H1 (cell line): Measurements from ENCODE around the gene RBM26. TPM values are rescaled to one million over a fixed set of nuclear protein-coding genes. Genes with fewer than 3 reads are reported as not detected.

Source experiments
- CTCF ChIA-PET: fragments of 300-600 bp; sonication (Branson Sonifier 250); formaldehyde crosslinking; loops from one replicate; lab custom pipeline; 2021; ENCODE audit not compliant: partially characterized antibody; lab: Charles Lee
- POLR2A ChIA-PET: fragments of 300-600 bp; sonication (Branson Sonifier 250); formaldehyde crosslinking; loops from one replicate; lab custom pipeline; 2021; ENCODE audit warnings: inconsistent platforms; ENCODE audit not compliant: partially characterized antibody; lab: Charles Lee
- DNase-seq, 2 experiments: peaks; one replicate each; pipeline versions ENCODE4 v3.0.0 to v3.0.0-alpha.2; 2010 to 2022; ENCODE audit warnings: low spot score in 2 of 2, low read depth in 1 of 2, mixed read lengths in 1 of 2
- FAIRE-seq: peaks from 2 replicates; lab custom pipeline; 2011; peaks lifted over from hg19 to GRCh38; lab: Jason Lieb, UNC
- H2AFZ ChIP-seq: 2 replicates; pipeline ENCODE4 v1.8.1; 2012; ENCODE audit warnings: low read length, inconsistent platforms
- H2AK5ac ChIP-seq: 2 replicates; pipeline ENCODE4 v1.6.1; 2013; ENCODE audit warnings: low read depth, low read length
- H2BK120ac ChIP-seq: replicated peaks from 2 replicates; pipeline ENCODE3; 2013; ENCODE audit warnings: low read depth, low read length, inconsistent platforms
- H2BK12ac ChIP-seq: 2 replicates; pipeline ENCODE4 v1.6.1; 2013; ENCODE audit warnings: low read depth, low read length
- H2BK15ac ChIP-seq: 2 replicates; pipeline ENCODE4 v1.6.1; 2013; ENCODE audit warnings: low read length
- H2BK20ac ChIP-seq: 2 replicates; pipeline ENCODE4 v1.6.1; 2013; ENCODE audit warnings: low read length
- H2BK5ac ChIP-seq: 2 replicates; pipeline ENCODE4 v1.6.1; 2013; ENCODE audit warnings: low read depth, low read length
- H3K14ac ChIP-seq: 2 replicates; pipeline ENCODE4 v1.6.1; 2013; ENCODE audit warnings: inconsistent platforms; ENCODE audit not compliant: insufficient read length
- H3K18ac ChIP-seq: 2 replicates; pipeline ENCODE4 v1.6.1; 2013; ENCODE audit warnings: low read length; ENCODE audit errors: extremely low read depth
- H3K23ac ChIP-seq: 2 replicates; pipeline ENCODE4 v1.6.1; 2013; ENCODE audit warnings: inconsistent platforms; ENCODE audit not compliant: insufficient read length
- H3K23me2 ChIP-seq: 2 replicates; pipeline ENCODE4 v1.6.1; 2013; ENCODE audit warnings: low read depth, low read length
- H3K27ac ChIP-seq: 2 replicates; pipeline ENCODE4 v1.6.1; 2011; ENCODE audit warnings: low read depth, low read length, inconsistent platforms
- H3K27me3 ChIP-seq, 4 experiments: replicated peaks in 1 of 4; 1 replicate in 1 of 4; 2 replicates in 3 of 4; pipeline versions ENCODE4 v1.6.1 to v1.8.1; 2011 to 2013; ENCODE audit warnings: low read length in 3 of 4, mild to moderate bottlenecking in 3 of 4, inconsistent platforms in 2 of 4, mixed read lengths in 2 of 4, moderate library complexity in 1 of 4; ENCODE audit not compliant: control insufficient read depth in 3 of 4, insufficient read depth in 3 of 4; ENCODE audit errors: extremely low read depth in 1 of 4
- H3K36me3 ChIP-seq, 4 experiments: 2 replicates each; pipeline versions ENCODE4 v1.6.1 to v1.8.1; 2011 to 2013; ENCODE audit warnings: mild to moderate bottlenecking in 4 of 4, low read length in 3 of 4, moderate library complexity in 2 of 4, control low read depth in 1 of 4, inconsistent platforms in 1 of 4; ENCODE audit not compliant: insufficient read depth in 4 of 4, control insufficient read depth in 2 of 4
- H3K4ac ChIP-seq: replicated peaks from 2 replicates; pipeline ENCODE3; 2013; ENCODE audit warnings: low read length, low read depth, mixed read lengths, inconsistent platforms; ENCODE audit not compliant: insufficient read length
- H3K4me1 ChIP-seq, 4 experiments: replicated peaks in 1 of 4; 1 replicate in 1 of 4; 2 replicates in 3 of 4; pipeline versions ENCODE4 v1.6.1 to v1.8.1; 2011 to 2013; ENCODE audit warnings: low read length in 3 of 4, inconsistent platforms in 2 of 4, mixed read lengths in 1 of 4; ENCODE audit not compliant: insufficient read depth in 4 of 4, control insufficient read depth in 3 of 4
- H3K4me2 ChIP-seq, 2 experiments: 2 replicates each; pipeline versions ENCODE4 v1.6.1 to v1.8.1; 2011 to 2013; ENCODE audit warnings: low read depth in 2 of 2, low read length in 2 of 2, control low read depth in 1 of 2, inconsistent platforms in 1 of 2, mild to moderate bottlenecking in 1 of 2; ENCODE audit not compliant: insufficient read depth in 1 of 2
- H3K4me3 ChIP-seq, 4 experiments: fragments of 200-600, 300-600 bp in 1 of 4; sonication (generic), shearing (Covaris generic), sonication (Bioruptor Twin) in 1 of 4; 2 replicates each; pipeline versions ENCODE4 v1.5.1 to v1.8.1; 2011 to 2016; ENCODE audit warnings: low read length in 4 of 4, low read depth in 3 of 4, control low read depth in 2 of 4, inconsistent platforms in 2 of 4, mild to moderate bottlenecking in 2 of 4, mixed read lengths in 1 of 4, moderate library complexity in 1 of 4; ENCODE audit not compliant: insufficient read depth in 2 of 4; ENCODE audit errors: extremely low read depth in 1 of 4
- H3K56ac ChIP-seq: replicated peaks from 2 replicates; pipeline ENCODE3; 2013; ENCODE audit warnings: low read depth, mild to moderate bottlenecking, mixed read lengths, low read length, inconsistent platforms; ENCODE audit not compliant: insufficient read length
- H3K79me1 ChIP-seq: 2 replicates; pipeline ENCODE4 v1.6.1; 2013; ENCODE audit warnings: low read depth, low read length, control low read depth
- H3K79me2 ChIP-seq, 2 experiments: 2 replicates each; pipeline versions ENCODE4 v1.6.1 to v1.8.1; 2012 to 2013; ENCODE audit warnings: low read length in 2 of 2, mild to moderate bottlenecking in 2 of 2, inconsistent platforms in 1 of 2; ENCODE audit not compliant: insufficient read depth in 2 of 2, control insufficient read depth in 1 of 2
- H3K9ac ChIP-seq, 4 experiments: replicated peaks in 1 of 4; 1 replicate in 1 of 4; 2 replicates in 3 of 4; pipeline versions ENCODE4 v1.6.1 to v1.8.1; 2011 to 2013; ENCODE audit warnings: low read depth in 3 of 4, low read length in 3 of 4, control low read depth in 2 of 4, mild to moderate bottlenecking in 2 of 4, moderate library complexity in 2 of 4, inconsistent platforms in 1 of 4; ENCODE audit errors: extremely low read depth in 1 of 4
- H3K9me3 ChIP-seq, 2 experiments: 2 replicates each; pipeline versions ENCODE4 v1.6.1 to v1.8.1; 2012 to 2013; ENCODE audit warnings: mild to moderate bottlenecking in 2 of 2, moderate library complexity in 2 of 2, control low read depth in 1 of 2, inconsistent platforms in 1 of 2, low read depth in 1 of 2, low read length in 1 of 2, mixed read lengths in 1 of 2; ENCODE audit not compliant: insufficient read depth in 2 of 2
- H4K20me1 ChIP-seq, 2 experiments: replicated peaks in 1 of 2; 2 replicates each; pipeline versions ENCODE3 to v1.8.1; 2011 to 2013; ENCODE audit warnings: inconsistent platforms in 2 of 2, low read length in 2 of 2, mild to moderate bottlenecking in 1 of 2; ENCODE audit not compliant: insufficient read depth in 2 of 2, control insufficient read depth in 1 of 2
- H4K5ac ChIP-seq: 2 replicates; pipeline ENCODE4 v1.6.1; 2013; ENCODE audit warnings: low read length, low read depth, mixed read lengths, inconsistent platforms; ENCODE audit not compliant: insufficient read length
- H4K8ac ChIP-seq: 2 replicates; pipeline ENCODE4 v1.8.0; 2013; ENCODE audit warnings: mild to moderate bottlenecking, moderate library complexity, low read length, inconsistent platforms; ENCODE audit not compliant: insufficient read depth; ENCODE audit errors: extremely low read depth
- H4K91ac ChIP-seq: replicated peaks from 2 replicates; pipeline ENCODE3; 2013; ENCODE audit warnings: low read length, mixed read lengths, inconsistent platforms; ENCODE audit not compliant: insufficient read length
- BRCA1 ChIP-seq: IDR thresholded peaks from 2 replicates; pipeline ENCODE4 v1.6.1; 2012; ENCODE audit warnings: low read depth, low read length, improper control_type of control experiment
- KDM4A ChIP-seq: IDR thresholded peaks from one replicate; pipeline ENCODE4 v1.7.1; 2012; ENCODE audit warnings: low read depth, mild to moderate bottlenecking, moderate library complexity, low read length, inconsistent platforms; ENCODE audit not compliant: severe bottlenecking
- KDM5A ChIP-seq: fragments of 200-600 bp; IDR thresholded peaks from 2 replicates; pipeline ENCODE4 v1.7.1; 2012; ENCODE audit warnings: mild to moderate bottlenecking, low read length, inconsistent platforms, mixed read lengths
- PHF8 ChIP-seq: fragments of 200-600 bp; sonication (generic); conservative IDR thresholded peaks from 2 replicates; pipeline ENCODE4 v1.7.1; 2012; ENCODE audit warnings: low read depth, mild to moderate bottlenecking, inconsistent platforms, low read length, moderate library complexity
- POLR2A ChIP-seq, 2 experiments: IDR thresholded peaks; 1 replicate in 1 of 2; 2 replicates in 1 of 2; pipeline ENCODE4 v1.6.1; 2011; ENCODE audit warnings: low read depth in 2 of 2, low read length in 2 of 2, mild to moderate bottlenecking in 2 of 2; ENCODE audit errors: control extremely low read depth in 1 of 2
- POU5F1 ChIP-seq: IDR thresholded peaks from 2 replicates; pipeline ENCODE4 v1.6.1; 2011; ENCODE audit warnings: low read depth, mild to moderate bottlenecking, low read length, moderate library complexity
- RNF2 ChIP-seq: fragments of 200-900, 300-1000 bp; sonication (generic); IDR thresholded peaks from 2 replicates; pipeline ENCODE4 v1.7.1; 2016; ENCODE audit warnings: borderline replicate concordance, low read depth, mild to moderate bottlenecking, antibody characterized with exemption, low read length; ENCODE audit not compliant: poor library complexity, severe bottlenecking; ENCODE audit errors: missing control alignments
- SIRT6 ChIP-seq: IDR thresholded peaks from one replicate; pipeline ENCODE4 v1.7.1; 2012; ENCODE audit warnings: low read length, inconsistent platforms
- SP2 ChIP-seq: IDR thresholded peaks from 2 replicates; pipeline ENCODE4 v1.6.1; 2012; ENCODE audit warnings: mild to moderate bottlenecking, low read length, inconsistent platforms
- SP4 ChIP-seq: IDR thresholded peaks from 2 replicates; pipeline ENCODE4 v1.6.1; 2012; ENCODE audit warnings: low read length, inconsistent platforms
- SUZ12 ChIP-seq: fragments of 200-600 bp; sonication (generic); IDR thresholded peaks from 2 replicates; pipeline ENCODE4 v1.6.1; 2012; ENCODE audit warnings: mild to moderate bottlenecking, inconsistent platforms, low read length, moderate library complexity, mixed read lengths
- TAF1 ChIP-seq: IDR thresholded peaks from 2 replicates; pipeline ENCODE4 v1.6.1; 2011; ENCODE audit warnings: mild to moderate bottlenecking, low read depth, low read length
- TAF7 ChIP-seq: optimal IDR thresholded peaks from 2 replicates; pipeline ENCODE3; 2011; ENCODE audit warnings: low read depth, mild to moderate bottlenecking, inconsistent platforms, low read length, moderate library complexity, borderline replicate concordance
- polyA plus RNA-seq, 7 experiments: library from polyadenylated mRNA; depleted of rRNA in 3 of 7; stranded (reverse) in 5 of 7; unstranded in 2 of 7; fragments of >200 nt in 5 of 7; fragments of 200-250 nt in 2 of 7; gene quantifications; 1 replicate in 5 of 7; 2 replicates in 1 of 7; 4 replicates in 1 of 7; pipeline versions ENCODE4 v1.2.1 to v1.2.3, GENCODE V29; 2011 to 2013; ENCODE audit warnings: missing spikeins in 2 of 7, mixed read lengths in 2 of 7
- total RNA-seq: library from RNA; stranded (reverse); fragmentation: NEBNext Ultra II Directional; extraction: Animal tissue kit (Norgen Biotek cat#: 25700); gene quantifications from 2 replicates; pipeline ENCODE4 v1.2.1, GENCODE V29; 2021
- TF ChIP-seq, protein P1 (sequence below): IDR thresholded peaks from 2 replicates; pipeline ENCODE4 v1.6.1; 2012; ENCODE audit warnings: inconsistent platforms
- TF ChIP-seq, protein P2 (sequence below): IDR thresholded peaks from 2 replicates; pipeline ENCODE4 v1.6.1; 2011; ENCODE audit warnings: low read depth, mild to moderate bottlenecking, low read length; ENCODE audit not compliant: insufficient read depth

The RBM26 gene
- total and polyA plus RNA-seq, 2 of the 8 experiments (the other 6 are each of a cell fraction or from before 2014, with no cell fraction given): 20.3 to 65.5 TPM

DNA sequence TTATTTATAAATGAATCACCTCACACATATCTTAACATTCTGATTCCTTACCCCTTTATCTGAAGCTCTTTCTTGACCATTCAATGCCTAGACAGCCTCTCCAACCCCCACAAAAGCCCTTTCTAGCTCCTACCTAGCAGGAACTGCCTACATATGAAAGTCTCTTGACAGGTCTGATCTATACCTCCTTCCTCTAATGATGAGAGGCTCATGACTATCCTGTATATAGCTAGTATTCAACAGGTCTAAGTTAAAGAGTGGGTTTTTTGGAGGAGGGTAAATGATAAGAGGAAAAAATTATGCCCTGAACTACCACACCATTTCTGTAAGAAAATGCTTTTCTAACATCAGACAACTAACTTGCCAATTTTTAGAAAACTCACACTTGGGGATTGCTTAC lies 47.0 kb downstream of the RBM26 start:
- Histone ChIP-seq H2BK5ac (no peak overlapping the region), H3K27ac (no peak overlapping the region), H3K23me2 (no peaks in the 10 kb centered on the region; the same call in 1 of the 2 replicates), H3K79me2 (peaks cover 0 to 5% of the 10 kb centered on the region in 2 experiments; a peak in 1 of 4 replicates), H3K27me3 (no peaks in the 10 kb centered on the region), H4K5ac (no peak overlapping the region), H3K56ac (no peak overlapping the region), H4K91ac (no peak overlapping the region), H3K4me1 (no peaks in the 10 kb centered on the region), H2AK5ac (no peak overlapping the region), H2BK15ac (no peak overlapping the region), H4K20me1 (peaks cover 1 to 2% of the 10 kb centered on the region in 2 experiments), H3K79me1 (no peaks in the 10 kb centered on the region), H3K9ac (no peak overlapping the region), H3K18ac (no peak overlapping the region), H3K23ac (no peak overlapping the region), H4K8ac (no peak overlapping the region), H3K4me3 (no peak overlapping the region), H3K9me3 (no peaks in the 10 kb centered on the region), H3K4me2 (no peak overlapping the region), H2BK20ac (no peak overlapping the region), H3K14ac (no peak overlapping the region), H3K36me3 (peaks cover 1 to 75% (median 24%) of the 10 kb centered on the region in 4 experiments; a peak in 6 of 8 replicates), H2AFZ (no peak overlapping the region), H3K4ac (no peak overlapping the region), H2BK12ac (no peak overlapping the region), H2BK120ac (no peak overlapping the region)
- DNase-seq (no peak), FAIRE-seq (no peak)
- CTCF ChIA-PET: interaction anchor here (0.5 to 1.3 kb wide), 3 partner anchors 13 to 152 kb away, joined by 3 to 4 read pairs (median 3); no protein-coding TSS in a partner anchor
- POLR2A ChIA-PET: no interaction called here
- no peak for TF ChIP-seq POU5F1
- TF ChIP-seq POLR2A (IDR thresholded peaks at IDR 0.05; ENCODE audit: control extremely low read depth in 1 of 2, low read depth in 2 of 2, low read length in 2 of 2): no peak
- no peak for TF ChIP-seq PHF8
- no peak for TF ChIP-seq SP2
- TF ChIP-seq RNF2: no peak
- TF ChIP-seq KDM5A: no peak
- no peak for TF ChIP-seq TAF7
- no peak for TF ChIP-seq BRCA1
- no peak for TF ChIP-seq SIRT6
- TF ChIP-seq TAF1: no peak
- TF ChIP-seq SUZ12: no peak
- TF ChIP-seq KDM4A: no peak
- TF ChIP-seq, protein P1, sequence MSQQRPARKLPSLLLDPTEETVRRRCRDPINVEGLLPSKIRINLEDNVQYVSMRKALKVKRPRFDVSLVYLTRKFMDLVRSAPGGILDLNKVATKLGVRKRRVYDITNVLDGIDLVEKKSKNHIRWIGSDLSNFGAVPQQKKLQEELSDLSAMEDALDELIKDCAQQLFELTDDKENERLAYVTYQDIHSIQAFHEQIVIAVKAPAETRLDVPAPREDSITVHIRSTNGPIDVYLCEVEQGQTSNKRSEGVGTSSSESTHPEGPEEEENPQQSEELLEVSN: no peak
- TF ChIP-seq, protein P2, sequence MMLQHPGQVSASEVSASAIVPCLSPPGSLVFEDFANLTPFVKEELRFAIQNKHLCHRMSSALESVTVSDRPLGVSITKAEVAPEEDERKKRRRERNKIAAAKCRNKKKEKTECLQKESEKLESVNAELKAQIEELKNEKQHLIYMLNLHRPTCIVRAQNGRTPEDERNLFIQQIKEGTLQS: no peak
- no peak for TF ChIP-seq SP4
